GM12874 (cell line): Measurements from ENCODE around the gene SPRYD3.

Experiments
- CTCF ChIP-seq: IDR thresholded peaks from 2 replicates; pipeline ENCODE4 v1.5.1; 2011; ENCODE audit warnings: low read depth, mild to moderate bottlenecking, control low read depth, low read length, moderate library complexity; ENCODE audit not compliant: insufficient read depth

Gene SPRYD3

GRCh38 chr12:53047221-53048032 lies 31.8 kb downstream of the SPRYD3 start:
- TF ChIP-seq CTCF = peak; percentile 51

- TF ChIP-seq CTCF = no peak
Observed at GRCh38 chr12:53046655-53047220, 32.5 kb downstream of the SPRYD3 start.

- TF ChIP-seq CTCF = no peak
Observed at GRCh38 chr12:53045696-53046045, 33.5 kb downstream of the SPRYD3 start.

GRCh38 chr12:53044896-53045695 lies 34.1 kb downstream of the SPRYD3 start:
- no peak for TF ChIP-seq CTCF

GRCh38 chr12:53044052-53044581 lies 35.1 kb downstream of the SPRYD3 start:
- no peak for TF ChIP-seq CTCF

GRCh38 chr12:53042607-53043454 lies 36.4 kb downstream of the SPRYD3 start:
- no peak for TF ChIP-seq CTCF

GRCh38 chr12:53039851-53040250 lies 39.3 kb downstream of the SPRYD3 start:
- no peak for TF ChIP-seq CTCF
